ENCODE data around the gene SHISAL1. TPM values are rescaled to one million over a fixed set of nuclear protein-coding genes. Genes with fewer than 3 reads are reported as not detected.

SHISAL1 gene
- total RNA-seq, 2 experiments from 2014 or later = not detected

DNA sequence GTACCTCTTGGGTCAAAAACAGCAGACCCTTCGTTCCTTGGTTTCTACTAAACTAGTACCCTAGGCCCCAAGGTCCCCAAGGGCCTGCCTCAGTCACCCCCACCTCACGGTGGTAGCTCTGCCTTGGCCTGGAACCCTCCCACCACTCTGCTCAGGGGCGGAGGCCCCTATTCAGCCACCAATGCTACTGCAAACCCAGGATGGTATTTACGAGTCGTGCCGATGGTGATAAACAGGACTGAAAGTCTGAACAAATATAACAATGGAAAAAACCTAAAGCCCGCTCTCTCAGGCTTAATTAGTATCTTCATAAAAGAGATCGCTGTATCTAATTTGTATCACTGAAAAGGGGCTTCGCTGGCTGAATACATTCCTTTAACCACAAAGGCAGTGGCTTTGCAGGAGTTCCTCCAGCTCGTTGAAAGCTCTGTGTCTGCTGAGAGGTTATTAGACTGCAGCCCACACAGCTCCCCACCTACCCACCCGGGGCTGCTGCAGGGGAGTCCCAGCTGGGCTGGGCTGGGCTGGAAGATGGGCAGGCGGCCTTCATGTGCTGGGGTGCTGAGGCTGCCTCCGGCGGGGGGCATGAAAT, 15.2 kb downstream of the SHISAL1 start:
- CTCF ChIA-PET = no interaction called here
- DNase-seq = no peak
- Mint-ChIP-seq H3K36me3 (no peaks in the 10 kb centered on the region), H3K4me1 (no peaks in the 10 kb centered on the region), H3K27ac (no peak overlapping the region), H3K9me3 (ENCODE audit: low read depth) (no peaks in the 10 kb centered on the region), H3K4me3 (no peak overlapping the region), H3K27me3 (peaks cover 11% of the 10 kb centered on the region)
- no peak for ATAC-seq

DNA sequence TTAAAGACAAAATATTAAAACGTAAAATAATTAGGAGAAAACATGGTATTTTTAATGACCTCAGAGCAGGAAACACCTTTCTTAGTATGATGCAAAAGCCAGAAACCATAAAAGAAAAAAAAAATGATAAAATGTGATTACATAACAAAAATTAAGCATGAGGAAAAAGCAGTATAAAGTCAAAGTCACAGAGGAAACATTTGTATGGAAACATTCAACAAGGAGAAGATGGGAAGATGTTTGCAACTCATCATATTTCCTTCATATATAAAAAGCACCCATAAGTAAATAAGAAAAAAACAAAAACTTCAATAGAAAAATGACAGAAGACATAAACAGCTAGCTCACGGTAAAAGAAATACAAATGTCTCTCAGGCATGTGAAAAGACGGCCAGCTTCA, 17.3 kb downstream of the SHISAL1 start:
- DNase-seq (no peak), ATAC-seq (no peak)
- Mint-ChIP-seq H3K9me3 (ENCODE audit: low read depth) (no peaks in the 10 kb centered on the region), H3K27me3 (peaks cover 11% of the 10 kb centered on the region), H3K4me3 (no peak overlapping the region), H3K27ac (no peak overlapping the region), H3K4me1 (no peaks in the 10 kb centered on the region), H3K36me3 (no peaks in the 10 kb centered on the region)
- CTCF ChIA-PET = interaction anchor here (1.2 kb wide), 1 partner anchor 15 kb away, joined by 3 read pairs; no protein-coding TSS in a partner anchor

DNA sequence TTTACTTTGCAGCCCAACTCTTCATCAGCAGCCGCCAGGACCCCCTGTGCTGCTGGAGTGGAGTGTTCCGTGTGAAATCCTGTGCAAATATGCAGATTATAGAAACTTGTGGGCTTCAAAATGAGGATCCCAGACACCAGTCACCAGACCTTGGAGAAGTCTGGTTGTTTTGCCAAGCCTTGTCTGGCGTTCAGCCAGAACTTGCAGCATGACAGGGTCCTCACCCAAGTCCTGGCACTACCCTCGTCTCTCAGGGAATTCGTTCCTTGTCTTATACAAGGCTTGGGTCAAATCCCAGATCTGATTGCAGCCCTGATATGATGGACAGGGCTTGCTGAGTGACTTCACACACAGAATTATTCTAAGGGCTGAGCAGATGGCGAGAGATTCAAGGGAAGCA, 18.9 kb downstream of the SHISAL1 start:
- no peaks in the 10 kb centered on the region for H3K9me3 Mint-ChIP-seq (ENCODE audit: low read depth)
- H3K27ac Mint-ChIP-seq = no peak overlapping the region
- no peak overlapping the region for H3K4me3 Mint-ChIP-seq
- CTCF ChIA-PET = no interaction called here
- H3K36me3 Mint-ChIP-seq = no peaks in the 10 kb centered on the region
- DNase-seq = no peak
- ATAC-seq = no peak
- peaks cover 4% of the 10 kb centered on the region for H3K27me3 Mint-ChIP-seq
- no peaks in the 10 kb centered on the region for H3K4me1 Mint-ChIP-seq

DNA sequence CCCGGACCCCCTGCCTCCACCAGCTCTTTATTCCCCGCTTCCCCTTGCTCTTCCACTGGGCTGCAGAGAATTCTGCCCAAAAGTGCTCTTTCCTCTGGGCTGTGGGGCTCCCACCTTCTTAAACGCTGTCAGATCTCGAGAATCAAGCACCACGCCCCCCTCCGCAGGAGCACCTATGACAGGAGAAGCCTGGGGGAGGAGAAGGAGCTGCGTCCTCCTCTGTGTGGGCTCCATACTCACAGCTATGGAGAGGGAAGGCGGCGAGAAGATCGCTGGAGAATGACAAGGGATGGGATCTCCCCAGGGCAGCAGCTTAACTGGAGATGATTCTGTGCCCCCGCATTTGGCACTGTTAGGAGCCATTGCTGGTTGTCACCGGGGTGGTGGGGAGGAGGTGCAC, 19.7 kb downstream of the SHISAL1 start:
- H3K27ac Mint-ChIP-seq = no peak overlapping the region
- DNase-seq (no peak), ATAC-seq (no peak)
- H3K4me3 Mint-ChIP-seq = no peak overlapping the region
- H3K9me3 Mint-ChIP-seq (ENCODE audit: low read depth) = no peaks in the 10 kb centered on the region
- peaks cover 4% of the 10 kb centered on the region for H3K27me3 Mint-ChIP-seq
- CTCF ChIA-PET = no interaction called here
- no peaks in the 10 kb centered on the region for H3K4me1 Mint-ChIP-seq
- H3K36me3 Mint-ChIP-seq = no peaks in the 10 kb centered on the region

DNA sequence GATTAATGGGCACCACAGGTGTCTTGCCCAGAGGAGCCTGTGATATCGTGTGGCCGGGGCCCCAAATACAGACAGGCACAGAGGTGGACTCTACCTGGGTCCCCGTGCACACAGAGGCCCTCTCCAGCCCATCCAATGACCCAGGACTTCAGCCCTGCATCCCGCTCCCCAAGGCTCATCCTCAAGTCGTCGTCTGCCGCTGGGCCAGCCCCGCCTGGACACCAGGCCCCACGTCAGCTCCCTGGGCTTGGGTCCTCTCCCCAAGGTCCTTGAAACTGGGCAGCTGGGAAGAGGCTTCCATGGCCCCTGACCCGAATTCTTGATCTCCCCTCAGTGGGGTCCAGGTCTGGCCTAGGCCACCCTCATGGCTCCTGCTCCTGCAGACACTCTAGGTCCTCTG, 20.2 kb downstream of the SHISAL1 start:
- H3K9me3 Mint-ChIP-seq (ENCODE audit: low read depth) = no peaks in the 10 kb centered on the region
- no peak overlapping the region for H3K4me3 Mint-ChIP-seq
- H3K36me3 Mint-ChIP-seq = no peaks in the 10 kb centered on the region
- CTCF ChIA-PET = no interaction called here
- H3K27me3 Mint-ChIP-seq = peaks cover 4% of the 10 kb centered on the region
- ATAC-seq = no peak
- no peak overlapping the region for H3K27ac Mint-ChIP-seq
- H3K4me1 Mint-ChIP-seq = no peaks in the 10 kb centered on the region
- no peak for DNase-seq

DNA sequence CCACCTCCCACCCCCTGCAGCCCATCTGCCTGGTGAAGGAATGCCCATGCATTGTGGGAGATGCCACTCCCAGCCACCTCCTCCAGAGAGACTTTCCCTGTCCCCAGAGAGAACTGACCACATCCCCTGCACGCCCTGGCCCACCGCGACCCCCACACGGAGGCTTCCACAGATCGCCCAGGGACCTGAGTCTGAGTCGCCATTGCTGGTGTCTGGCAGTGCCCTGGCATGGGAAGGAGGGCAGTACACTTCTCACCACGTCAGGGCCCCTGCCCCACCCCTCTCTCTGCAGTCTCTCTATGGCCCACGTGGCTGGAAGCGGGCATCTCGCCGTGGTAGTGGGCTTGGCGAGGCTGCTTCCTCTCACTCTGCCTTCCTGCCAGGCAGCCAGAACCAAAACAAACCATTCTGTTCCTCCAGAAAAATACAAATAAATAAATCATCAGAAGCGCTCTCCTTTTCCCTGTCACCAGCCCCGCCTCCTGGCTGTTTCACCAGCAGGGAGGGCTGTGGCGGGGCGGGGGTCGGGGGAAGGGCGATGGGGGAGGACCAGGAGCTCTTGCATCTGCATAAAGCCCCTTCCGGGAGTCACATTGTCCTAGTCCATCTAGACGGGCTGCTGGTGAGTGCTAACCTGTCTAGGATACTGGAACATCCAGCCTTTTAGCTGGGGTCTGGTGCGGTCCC, 20.9 kb downstream of the SHISAL1 start:
- Mint-ChIP-seq H3K4me3 (no peak overlapping the region), H3K27me3 (peaks cover 4% of the 10 kb centered on the region), H3K27ac (no peak overlapping the region), H3K9me3 (ENCODE audit: low read depth) (no peaks in the 10 kb centered on the region), H3K4me1 (no peaks in the 10 kb centered on the region), H3K36me3 (no peaks in the 10 kb centered on the region)
- CTCF ChIA-PET = no interaction called here
- DNase-seq = no peak
- no peak for ATAC-seq

DNA sequence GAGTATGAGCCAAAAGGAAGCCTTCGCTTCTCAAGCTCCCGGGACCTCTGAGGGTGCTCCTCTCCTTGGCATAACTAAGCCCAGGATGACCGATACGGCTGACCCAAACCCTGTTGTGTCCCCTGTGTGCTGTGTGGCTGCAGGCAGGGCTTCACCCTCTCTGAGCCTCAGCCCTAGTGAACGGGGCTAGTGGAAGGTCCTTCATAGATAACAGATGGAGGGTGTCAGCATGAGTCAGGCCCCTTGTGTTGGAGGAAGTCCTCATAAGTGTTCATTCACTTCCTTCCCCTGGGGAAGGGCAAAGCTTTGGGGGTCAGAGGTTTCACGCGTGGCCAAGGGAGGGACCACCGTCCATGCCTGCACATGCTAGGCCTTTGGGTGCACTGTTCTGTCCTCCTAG, 21.5 kb downstream of the SHISAL1 start:
- no peaks in the 10 kb centered on the region for H3K4me1 Mint-ChIP-seq
- CTCF ChIA-PET = no interaction called here
- H3K27me3 Mint-ChIP-seq = peaks cover 4% of the 10 kb centered on the region
- H3K9me3 Mint-ChIP-seq (ENCODE audit: low read depth) = no peaks in the 10 kb centered on the region
- ATAC-seq (no peak), DNase-seq (no peak)
- H3K36me3 Mint-ChIP-seq = no peaks in the 10 kb centered on the region
- H3K27ac Mint-ChIP-seq = no peak overlapping the region
- no peak overlapping the region for H3K4me3 Mint-ChIP-seq

DNA sequence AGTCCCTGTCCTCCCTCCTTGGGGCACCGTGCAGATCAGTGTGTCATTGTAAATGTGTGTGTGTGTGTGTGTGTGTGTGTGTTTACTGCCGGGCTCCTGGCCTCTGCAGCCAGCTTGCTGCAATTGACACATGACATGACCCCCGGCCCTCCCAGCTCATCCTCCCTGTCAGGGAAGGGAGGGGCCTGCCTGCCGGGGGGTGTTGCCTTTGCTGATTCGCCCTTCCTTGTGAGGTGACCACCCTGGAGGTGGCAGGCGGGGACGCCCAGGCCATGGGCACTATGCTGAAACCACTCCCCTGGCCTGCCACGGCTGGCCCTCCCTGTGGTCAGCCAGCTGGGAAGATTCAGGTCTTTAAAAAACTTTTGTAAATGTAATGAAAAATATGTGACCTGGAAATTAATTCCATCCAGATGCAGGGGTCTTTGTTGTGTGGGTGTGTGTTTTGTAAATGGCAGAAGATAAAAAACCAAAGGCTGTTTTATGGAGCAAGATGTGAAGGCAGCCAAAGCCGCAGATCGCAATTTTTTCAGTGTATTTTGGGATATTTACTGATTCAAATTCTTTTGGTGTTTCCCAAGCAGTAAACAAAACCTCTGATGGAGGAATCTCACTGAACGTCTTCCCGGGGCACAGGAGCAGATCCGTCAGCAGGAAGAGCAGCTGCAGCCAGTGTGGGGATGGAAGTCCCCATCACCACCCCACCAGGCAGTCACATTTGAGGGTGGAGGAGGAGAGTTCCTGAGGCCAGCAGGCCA, 23.2 kb downstream of the SHISAL1 start:
- Mint-ChIP-seq H3K9me3 (ENCODE audit: low read depth) (no peaks in the 10 kb centered on the region), H3K4me3 (no peak overlapping the region), H3K4me1 (no peaks in the 10 kb centered on the region), H3K36me3 (no peaks in the 10 kb centered on the region), H3K27ac (no peak overlapping the region), H3K27me3 (peaks cover 4% of the 10 kb centered on the region)
- DNase-seq (no peak), ATAC-seq (no peak)
- CTCF ChIA-PET = no interaction called here

DNA sequence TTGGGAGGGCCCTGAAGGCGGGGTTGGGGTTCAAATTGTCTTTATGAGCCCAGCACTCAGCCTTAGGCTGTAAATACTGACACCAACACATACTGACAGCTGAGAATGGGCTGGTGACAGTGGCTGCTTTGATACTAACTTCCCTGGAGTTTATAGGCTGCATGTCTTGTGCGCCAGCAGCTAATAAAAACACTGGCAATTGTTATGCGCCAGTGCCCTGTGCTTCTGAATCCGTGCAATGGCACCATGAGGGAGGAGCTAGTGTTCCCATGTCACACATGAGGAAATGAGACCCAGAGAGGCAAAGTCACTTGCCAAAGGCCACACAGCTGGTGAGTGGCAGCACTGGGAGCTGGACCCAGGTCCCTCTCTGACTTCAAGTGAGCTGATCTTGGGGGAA, 23.8 kb downstream of the SHISAL1 start:
- Mint-ChIP-seq H3K27ac (no peak overlapping the region), H3K4me3 (no peak overlapping the region), H3K27me3 (peaks cover 1% of the 10 kb centered on the region), H3K36me3 (no peaks in the 10 kb centered on the region), H3K4me1 (no peaks in the 10 kb centered on the region), H3K9me3 (ENCODE audit: low read depth) (no peaks in the 10 kb centered on the region)
- no peak for ATAC-seq
- CTCF ChIA-PET = no interaction called here
- DNase-seq = no peak

DNA sequence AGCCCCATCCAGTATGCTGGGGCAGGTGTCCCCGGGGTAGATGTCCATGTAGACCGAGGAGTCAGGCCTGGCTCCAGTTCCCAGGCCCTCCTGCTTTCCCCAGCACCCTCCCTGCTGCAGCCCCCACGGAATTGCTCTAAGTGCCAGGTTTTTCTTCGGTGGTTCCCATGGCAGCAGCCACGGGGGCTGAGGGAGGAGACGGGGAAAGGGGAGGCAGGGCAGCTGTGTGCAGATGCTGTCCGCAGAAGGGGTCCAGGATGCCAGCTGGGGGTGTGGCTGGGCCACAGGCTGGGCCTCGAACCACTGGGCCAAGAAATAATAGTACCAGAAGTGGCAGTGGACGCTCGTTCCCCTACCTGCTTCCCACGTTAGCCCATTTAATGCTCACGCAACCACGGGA, 25.0 kb downstream of the SHISAL1 start:
- H3K9me3 Mint-ChIP-seq (ENCODE audit: low read depth) = no peaks in the 10 kb centered on the region
- H3K27me3 Mint-ChIP-seq = no peaks in the 10 kb centered on the region
- H3K27ac Mint-ChIP-seq = no peak overlapping the region
- H3K36me3 Mint-ChIP-seq = no peaks in the 10 kb centered on the region
- DNase-seq (no peak), ATAC-seq (no peak)
- H3K4me1 Mint-ChIP-seq = no peaks in the 10 kb centered on the region
- CTCF ChIA-PET = no interaction called here
- H3K4me3 Mint-ChIP-seq = no peak overlapping the region

DNA sequence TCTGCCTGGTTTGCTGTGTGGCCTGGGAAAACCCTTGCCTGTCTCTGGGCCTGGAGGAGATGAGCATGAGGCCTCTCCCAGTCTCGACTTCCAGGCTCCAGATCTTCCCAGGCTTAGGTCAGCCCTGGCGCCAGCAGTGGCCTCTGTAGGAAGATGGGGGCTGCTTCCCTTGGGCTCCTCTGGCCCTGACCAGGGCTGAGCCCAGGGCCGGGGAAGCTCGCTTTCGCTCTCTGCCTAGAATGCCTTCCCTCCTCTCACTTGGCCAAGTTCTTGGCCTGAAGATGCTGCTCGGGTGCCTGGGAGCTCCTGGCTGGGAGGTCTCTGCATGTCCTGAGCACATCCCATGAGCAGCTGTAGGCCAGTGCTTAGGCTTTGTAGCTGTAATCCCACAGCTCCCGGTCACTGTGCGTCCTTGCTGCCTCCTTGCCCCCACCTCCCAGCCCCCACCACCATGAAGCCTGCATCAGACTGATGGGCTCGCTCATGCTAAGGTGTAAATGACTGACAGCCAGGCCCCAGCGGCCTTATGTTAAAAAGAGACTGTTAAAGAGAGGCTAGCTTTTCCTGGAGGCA, 25.5 kb downstream of the SHISAL1 start:
- H3K9me3 Mint-ChIP-seq (ENCODE audit: low read depth) = no peaks in the 10 kb centered on the region
- H3K4me3 Mint-ChIP-seq = no peak overlapping the region
- H3K27ac Mint-ChIP-seq = no peak overlapping the region
- H3K36me3 Mint-ChIP-seq = no peaks in the 10 kb centered on the region
- DNase-seq = no peak
- CTCF ChIA-PET = no interaction called here
- H3K27me3 Mint-ChIP-seq = peaks cover 2% of the 10 kb centered on the region
- no peak for ATAC-seq
- no peaks in the 10 kb centered on the region for H3K4me1 Mint-ChIP-seq

DNA sequence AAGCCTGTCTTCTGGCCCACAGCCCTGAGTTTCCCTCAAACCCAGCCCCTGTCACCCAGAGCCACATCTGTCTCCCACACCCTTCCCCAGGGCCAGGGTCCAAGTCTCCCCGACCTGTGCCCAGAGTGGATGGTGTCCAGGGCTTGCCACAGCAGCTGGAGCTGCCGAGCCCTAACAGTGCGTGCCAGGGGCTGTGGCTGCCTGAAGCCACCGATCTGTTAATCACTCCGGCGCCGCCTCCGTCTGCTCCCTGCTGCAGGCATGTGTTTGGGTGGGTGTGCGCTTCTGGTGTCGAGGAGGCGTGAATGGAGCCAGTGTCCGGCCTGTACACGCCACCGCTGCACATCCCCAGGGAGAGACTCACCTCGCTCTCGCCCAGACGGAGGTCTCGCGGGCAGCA, 26.1 kb downstream of the SHISAL1 start:
- Mint-ChIP-seq H3K4me1 (no peaks in the 10 kb centered on the region), H3K27ac (no peak overlapping the region), H3K4me3 (no peak overlapping the region), H3K36me3 (no peaks in the 10 kb centered on the region), H3K27me3 (peaks cover 2% of the 10 kb centered on the region), H3K9me3 (ENCODE audit: low read depth) (no peaks in the 10 kb centered on the region)
- CTCF ChIA-PET = no interaction called here
- DNase-seq (no peak), ATAC-seq (no peak)

DNA sequence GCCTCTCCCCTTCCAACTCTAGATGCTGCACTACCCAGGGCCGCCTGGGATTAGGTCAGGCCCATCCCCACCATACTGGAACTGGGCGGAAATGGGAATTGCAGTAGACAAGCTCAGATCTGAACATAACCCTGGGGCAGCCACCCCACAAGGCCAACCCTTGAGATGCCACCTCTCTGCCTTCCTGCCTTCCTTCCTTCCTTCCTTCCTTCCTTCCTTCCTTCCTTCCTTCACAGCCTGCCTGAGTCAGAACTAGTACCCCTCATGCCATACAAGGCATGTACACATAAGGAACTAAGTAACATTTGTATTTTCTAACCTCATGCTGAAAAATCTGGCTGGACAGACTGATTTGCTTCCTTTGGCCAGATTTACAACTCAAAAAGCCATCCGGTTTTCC, 28.0 kb downstream of the SHISAL1 start:
- H3K27me3 Mint-ChIP-seq = peaks cover 2% of the 10 kb centered on the region
- no peak overlapping the region for H3K4me3 Mint-ChIP-seq

More for the DNA sequence above, 28.0 kb downstream of the SHISAL1 start:
- no peaks in the 10 kb centered on the region for H3K9me3 Mint-ChIP-seq (ENCODE audit: low read depth)
- no peak overlapping the region for H3K27ac Mint-ChIP-seq
- CTCF ChIA-PET = interaction anchor here (1.1 kb wide), 1 partner anchor 9 kb away, joined by 3 read pairs; no protein-coding TSS in a partner anchor
- H3K36me3 Mint-ChIP-seq = no peaks in the 10 kb centered on the region
- no peak for ATAC-seq
- DNase-seq = no peak
- no peaks in the 10 kb centered on the region for H3K4me1 Mint-ChIP-seq

All from activated CD8-positive, alpha-beta memory T cell treated with anti-CD3 and anti-CD28 coated beads, Interleukin-2, amount 10 ng/mL, durations not matched to agents 7 days and 5 days (primary cell).